HG02623 (cell line): ENCODE data around the gene PTPRG.

Experiments used
- ATAC-seq: cut with Tn5 transposase; IDR thresholded peaks from one replicate; pipeline ENCODE4 v1.9.1; 2021; ENCODE audit warnings: moderate library complexity; ENCODE audit not compliant: unreplicated experiment

The PTPRG gene

GRCh38 chr3:61788623-61789507, 227.5 kb downstream of the PTPRG start:
- no peak for ATAC-seq

- no peak for ATAC-seq
Measured at GRCh38 chr3:61789861-61790260, 228.5 kb downstream of the PTPRG start.

- no peak for ATAC-seq
Measured at GRCh38 chr3:61790411-61790810, 229.0 kb downstream of the PTPRG start.

GRCh38 chr3:61793056-61793455, 231.7 kb downstream of the PTPRG start:
- no peak for ATAC-seq

GRCh38 chr3:61793521-61793920, 232.2 kb downstream of the PTPRG start:
- ATAC-seq = no peak

GRCh38 chr3:61794341-61794740, 233.0 kb downstream of the PTPRG start:
- ATAC-seq = no peak

GRCh38 chr3:61794961-61795360, 233.6 kb downstream of the PTPRG start:
- ATAC-seq = no peak

GRCh38 chr3:61796088-61796680, 234.8 kb downstream of the PTPRG start:
- ATAC-seq = no peak

- ATAC-seq = no peak
Measured at GRCh38 chr3:61796911-61797310, 235.5 kb downstream of the PTPRG start.

GRCh38 chr3:61802772-61803171, 241.4 kb downstream of the PTPRG start:
- ATAC-seq = no peak

- no peak for ATAC-seq
Measured at GRCh38 chr3:61803983-61804382, 242.6 kb downstream of the PTPRG start.

GRCh38 chr3:61804782-61805181, 243.4 kb downstream of the PTPRG start:
- no peak for ATAC-seq

GRCh38 chr3:61805510-61806080, 244.2 kb downstream of the PTPRG start:
- no peak for ATAC-seq

GRCh38 chr3:61806810-61807209, 245.4 kb downstream of the PTPRG start:
- no peak for ATAC-seq

GRCh38 chr3:61807865-61808276, 246.5 kb downstream of the PTPRG start:
- no peak for ATAC-seq

- ATAC-seq = no peak
Measured at GRCh38 chr3:61808526-61808925, 247.2 kb downstream of the PTPRG start.

- no peak for ATAC-seq
Measured at GRCh38 chr3:61808999-61809398, 247.6 kb downstream of the PTPRG start.

GRCh38 chr3:61809879-61810278, 248.5 kb downstream of the PTPRG start:
- no peak for ATAC-seq

- no peak for ATAC-seq
Measured at GRCh38 chr3:61810953-61811497, 249.7 kb downstream of the PTPRG start.

- ATAC-seq = no peak
Measured at GRCh38 chr3:61811652-61812051, 250.3 kb downstream of the PTPRG start.

GRCh38 chr3:61812085-61812484, 250.7 kb downstream of the PTPRG start:
- ATAC-seq = no peak

GRCh38 chr3:61812517-61812916, 251.1 kb downstream of the PTPRG start:
- ATAC-seq = no peak
